K562 (cell line): ENCODE measurements around the gene ERGIC1. TPM values are rescaled to one million over a fixed set of nuclear protein-coding genes. Genes with fewer than 3 reads are reported as not detected.

Source experiments
- ATAC-seq: fragments of 200-7000 bp; cut with Tn5 transposase; 3 replicates; pipeline ENCODE4 v1.9.1; 2020; ENCODE audit warnings: moderate library complexity
- BruUV-seq: library from RNA; stranded (reverse); fragments of 400-500 nt; replicated peaks from 2 replicates; lab custom pipeline; 2021; lab: Mats Ljungman, UMichigan
- CTCF ChIA-PET: fragments of 300-600 bp; formaldehyde crosslinking; extraction: SDS; loops from one replicate; lab custom pipeline; 2021; ENCODE audit warnings: low intra/inter-chr PET ratio; lab: Yijun Ruan, JAX
- POLR2A ChIA-PET: fragments of 300-600, 350-650 bp; sonication (Branson Sonifier 250); formaldehyde crosslinking; extraction: SDS; loops from one replicate; lab custom pipeline; 2021; ENCODE audit warnings: antibody characterized with exemption, inconsistent platforms; lab: Yijun Ruan, JAX
- DNase-seq, 4 experiments: peaks; one replicate each; pipeline versions ENCODE4 v3.0.0 to v3.0.0-alpha.2; 2011 to 2018; ENCODE audit warnings: low spot score in 3 of 4, mixed read lengths in 3 of 4; ENCODE audit errors: extremely low read depth in 1 of 4
- FAIRE-seq: peaks from 2 replicates; lab custom pipeline; 2011; peaks lifted over from hg19 to GRCh38; lab: Jason Lieb, UNC
- H2AFZ ChIP-seq: 2 replicates; pipeline ENCODE4 v1.6.0; 2011; ENCODE audit warnings: low read depth, low read length, control low read depth, inconsistent platforms
- H3K27ac ChIP-seq: fragments of 200-600 bp; 3 replicates; pipeline ENCODE4 v1.8.0; 2011; ENCODE audit warnings: low read depth, mild to moderate bottlenecking, control low read depth, inconsistent platforms, low read length, moderate library complexity, mixed read lengths; ENCODE audit errors: extremely low read depth
- H3K27me3 ChIP-seq, 2 experiments: fragments of 300-600 bp in 1 of 2; 2 replicates in 1 of 2; 3 replicates in 1 of 2; pipeline versions ENCODE4 v1.6.0 to v1.8.0; 2011; ENCODE audit warnings: inconsistent platforms in 2 of 2, low read length in 2 of 2, mild to moderate bottlenecking in 1 of 2, mixed read lengths in 1 of 2, moderate library complexity in 1 of 2; ENCODE audit not compliant: control insufficient read depth in 2 of 2, insufficient read depth in 2 of 2
- H3K36me3 ChIP-seq: fragments of 300-600 bp; 3 replicates; pipeline ENCODE4 v1.8.0; 2011; ENCODE audit warnings: mild to moderate bottlenecking, low read length, inconsistent platforms; ENCODE audit not compliant: control insufficient read depth, insufficient read depth
- H3K4me1 ChIP-seq, 2 experiments: fragments of 200-600 bp in 1 of 2; replicated peaks in 1 of 2; 2 replicates in 1 of 2; 3 replicates in 1 of 2; pipeline versions ENCODE4 v1.5.1 to v1.8.0; 2011; ENCODE audit warnings: inconsistent platforms in 2 of 2, low read length in 2 of 2, mild to moderate bottlenecking in 1 of 2, mixed read lengths in 1 of 2, moderate library complexity in 1 of 2; ENCODE audit not compliant: control insufficient read depth in 2 of 2, insufficient read depth in 2 of 2
- H3K4me2 ChIP-seq: 2 replicates; pipeline ENCODE4 v1.6.1; 2011; ENCODE audit warnings: low read length, control low read depth, inconsistent platforms, mixed read lengths; ENCODE audit not compliant: insufficient read depth
- H3K4me3 ChIP-seq: fragments of 200-600 bp; sonication (generic), shearing (Covaris generic); 2 replicates; pipeline ENCODE4 v1.5.1; 2016; ENCODE audit warnings: control low read depth, inconsistent platforms
- H3K79me2 ChIP-seq: fragments of 200-600 bp; 3 replicates; pipeline ENCODE4 v1.8.0; 2011; ENCODE audit warnings: low read length, inconsistent platforms; ENCODE audit not compliant: control insufficient read depth, insufficient read depth
- H3K9ac ChIP-seq, 2 experiments: 2 replicates each; pipeline versions ENCODE4 v1.6.0 to v1.6.1; 2011; ENCODE audit warnings: low read depth in 2 of 2, low read length in 2 of 2, control low read depth in 1 of 2, inconsistent platforms in 1 of 2, mild to moderate bottlenecking in 1 of 2, mixed read lengths in 1 of 2; ENCODE audit not compliant: insufficient read depth in 1 of 2
- H3K9me1 ChIP-seq: one replicate; pipeline ENCODE4 v1.6.0; 2011; ENCODE audit warnings: inconsistent platforms, mild to moderate bottlenecking, low read length, moderate library complexity; ENCODE audit not compliant: control insufficient read depth, insufficient read depth
- H3K9me3 ChIP-seq: replicated peaks from 2 replicates; pipeline ENCODE4 v1.5.1; 2011; ENCODE audit warnings: low read depth, low read length, inconsistent platforms; ENCODE audit not compliant: control insufficient read depth, insufficient read depth
- H4K20me1 ChIP-seq: replicated peaks from 2 replicates; pipeline ENCODE4 v1.6.1; 2011; ENCODE audit warnings: low read length, inconsistent platforms, mixed read lengths; ENCODE audit not compliant: control insufficient read depth, insufficient read depth
- BCOR ChIP-seq: fragments of 450-650 bp; IDR thresholded peaks from 2 replicates; pipeline ENCODE4 v1.6.1; 2016
- MCM3 ChIP-seq: fragments of 450-650 bp; IDR thresholded peaks from 2 replicates; pipeline ENCODE4 v1.6.1; 2016
- RBM25 ChIP-seq: fragments of 200-400 bp; formaldehyde crosslinking; IDR thresholded peaks from 2 replicates; pipeline ENCODE4 v1.6.1; 2018; ENCODE audit warnings: low read length, low read depth, moderate library complexity; ENCODE audit not compliant: severe bottlenecking
- ZFP36 ChIP-seq: fragments of 150-350 bp; IDR thresholded peaks from 2 replicates; pipeline ENCODE4 v1.6.1; 2018; ENCODE audit warnings: low read length, low read depth; ENCODE audit not compliant: partially characterized antibody
- WGBS: fragments of 100-300 bp; shearing (Covaris generic); methylation state at CpG from one replicate; pipeline ENCODE4 v1.1.6; 2016; ENCODE audit warnings: low coverage, mixed read lengths; ENCODE audit not compliant: insufficient coverage; ENCODE audit errors: missing lambda C conversion rate; 5-methylcytosine and 5-hydroxymethylcytosine counted together
- in situ Hi-C: fragments of 300-500 bp; cut with MboI; formaldehyde crosslinking; loops from 4 replicates; pipeline ENCODE4 v1.15.0; 2018; ENCODE audit warnings: inconsistent platforms, mixed read lengths
- intact Hi-C: fragments of 100-400 bp; cut with micrococcal nuclease; formaldehyde crosslinking; loops from 2 replicates; pipeline ENCODE4 v1.14.2; 2022
- polyA plus RNA-seq, 8 experiments: library from polyadenylated mRNA; depleted of rRNA in 4 of 8; stranded (reverse) in 5 of 8; unstranded in 3 of 8; fragments of >200 nt; fragmentation: Nextera tagmentation in 2 of 8; fragmentation: Illumina TruSeq in 1 of 8; extraction: Ambion mirVana in 2 of 8; extraction: Trizol in 1 of 8; gene quantifications; 2 replicates each; pipeline versions ENCODE4 v1.2.1 to v1.2.3, GENCODE V29; 2011 to 2014; ENCODE audit warnings: inconsistent platforms in 1 of 8, missing spikeins in 1 of 8
- total RNA-seq, 7 experiments: library from RNA; depleted of rRNA in 6 of 7; stranded (reverse); fragments of >200 nt in 6 of 7; fragmentation: Illumina TruSeq in 2 of 7; extraction: Trizol in 2 of 7; gene quantifications; 2 replicates each; pipeline versions ENCODE4 v1.2.1 to v1.2.3, GENCODE V29; 2011 to 2021; ENCODE audit warnings: low replicate concordance in 1 of 7

The ERGIC1 gene
- total and polyA plus RNA-seq, 9 of the 15 experiments (the other 6 are each of a cell fraction or from before 2014, with no cell fraction given) = 5.5 to 68.4 (median 36.4) TPM

GRCh38 chr5:172873513-172873912 lies 39.5 kb downstream of the ERGIC1 start:
- ChIA-PET CTCF (no interaction called here), POLR2A (interaction anchor here (0.6 to 1.4 kb wide), 3 partner anchors 27 to 880 kb away, joined by 3 to 5 read pairs (median 4); partner anchors contain the start of gene DUSP1)
- H3K36me3 ChIP-seq = no peaks in the 10 kb centered on the region
- no peak overlapping the region for H2AFZ ChIP-seq
- peak; percentile 67 for TF ChIP-seq RBM25
- peak; percentile 74 for TF ChIP-seq ZFP36
- no peak for TF ChIP-seq MCM3
- TF ChIP-seq BCOR = peak; percentile 72
- no peaks in the 10 kb centered on the region for H3K9me1 ChIP-seq
- BruUV-seq = no TSS peak
- in situ Hi-C loops (no loop called here), intact Hi-C loops (no loop called here)
- peak overlapping the region in 1 of 2 experiments; percentile 39; a peak in 1 of 4 replicates for H3K9ac ChIP-seq
- H3K4me2 ChIP-seq = no peak overlapping the region
- peaks cover 14% of the 10 kb centered on the region for H4K20me1 ChIP-seq
- no peak overlapping the region for H3K27ac ChIP-seq
- H3K79me2 ChIP-seq = no peaks in the 10 kb centered on the region
- no peak for FAIRE-seq
- peaks cover 11 to 16% of the 10 kb centered on the region in 2 experiments for H3K4me1 ChIP-seq
- no peaks in the 10 kb centered on the region for H3K9me3 ChIP-seq
- no peak for ATAC-seq
- no peak overlapping the region for H3K4me3 ChIP-seq
- H3K27me3 ChIP-seq = no peaks in the 10 kb centered on the region; a peak in 1 of 5 replicates
- WGBS = 87% methylated on average over 3 of the region's 3 CpGs
- no peak for DNase-seq
